Kidney (tissue), 14 donors: ENCODE data around the gene PEX14. TPM values are rescaled to one million over a fixed set of nuclear protein-coding genes. Genes with fewer than 3 reads are reported as not detected.

Source experiments
- DNase-seq, 5 donors: peaks; one replicate each; pipeline ENCODE4 v3.0.0-alpha.2; 2013 to 2020
- FAIRE-seq: peaks from 2 replicates; lab custom pipeline; 2012; peaks lifted over from hg19 to GRCh38; lab: Jason Lieb, UNC
- H3K27ac ChIP-seq, 2 donors: one replicate each; pipeline ENCODE4 v1.7.0; 2013; ENCODE audit warnings: low read depth in 2 of 2, low read length in 2 of 2, inconsistent platforms in 1 of 2
- H3K27me3 ChIP-seq: one replicate; pipeline ENCODE4 v1.7.1; 2013; ENCODE audit warnings: low read length, inconsistent platforms; ENCODE audit not compliant: control insufficient read depth, insufficient read depth
- H3K36me3 ChIP-seq, 3 donors: one replicate each; pipeline versions ENCODE4 v1.7.0 to v1.7.1; 2013; ENCODE audit warnings: low read length in 3 of 3, control low read depth in 1 of 3, inconsistent platforms in 1 of 3; ENCODE audit not compliant: insufficient read depth in 3 of 3, control insufficient read depth in 2 of 3
- H3K4me1 ChIP-seq, 3 donors: one replicate each; pipeline versions ENCODE4 v1.7.0 to v1.7.1; 2013; ENCODE audit warnings: low read length in 3 of 3, inconsistent platforms in 1 of 3, low read depth in 1 of 3; ENCODE audit not compliant: control insufficient read depth in 2 of 3, insufficient read depth in 2 of 3
- H3K4me3 ChIP-seq, 3 donors: one replicate each; pipeline versions ENCODE4 v1.7.0 to v1.8.1; 2013; ENCODE audit warnings: low read length in 3 of 3, control low read depth in 1 of 3, inconsistent platforms in 1 of 3
- H3K9ac ChIP-seq, 3 donors: one replicate each; pipeline versions ENCODE4 v1.7.0 to v1.7.1; 2013; ENCODE audit warnings: low read length in 3 of 3, control low read depth in 1 of 3, inconsistent platforms in 1 of 3
- H3K9me3 ChIP-seq, 3 donors: one replicate each; pipeline versions ENCODE4 v1.7.0 to v1.7.1; 2013; ENCODE audit warnings: low read length in 3 of 3, control low read depth in 1 of 3, inconsistent platforms in 1 of 3; ENCODE audit not compliant: control insufficient read depth in 2 of 3, insufficient read depth in 1 of 3
- intact Hi-C: fragments of 100-400 bp; cut with DNase I; formaldehyde crosslinking; loops from one replicate; pipeline ENCODE4 v1.11.1; 2022
- polyA plus RNA-seq: library from polyadenylated mRNA; stranded (reverse); fragments of 350-450 nt; fragmentation: Illumina TruSeq; extraction: RNeasy Lipid Tissue Mini Kit (QIAGEN cat#74804); gene quantifications from one replicate; pipeline ENCODE4 v1.2.3, GENCODE V29; 2014; ENCODE audit warnings: low read depth, low replicate concordance; ENCODE audit not compliant: insufficient read depth
- total RNA-seq: library from RNA; stranded (reverse); fragmentation: NEBNext Ultra II Directional; extraction: Animal tissue kit (Norgen Biotek cat#: 25700); gene quantifications from one replicate; pipeline ENCODE4 v1.2.1, GENCODE V29; 2021
- TF ChIP-seq, protein P1 (sequence below): IDR thresholded peaks from 3 replicates; pipeline ENCODE4 v1.5.1; 2012; ENCODE audit warnings: mild to moderate bottlenecking, moderate library complexity, borderline replicate concordance; ENCODE audit not compliant: insufficient read depth; ENCODE audit errors: extremely low read depth
- donor health status: control.
- donor health status: control.
- donor health status: control.
- donor health status: control.
- donor health status: control.
- donor health status: DM: yes; HTN: yes; CAD: no.
- donor health status: Normal renal cell carcinoma (clear cell type).

PEX14 gene
- total and polyA plus RNA-seq, 2 donors from 2014 or later: 22.8 to 25.8 TPM

DNA sequence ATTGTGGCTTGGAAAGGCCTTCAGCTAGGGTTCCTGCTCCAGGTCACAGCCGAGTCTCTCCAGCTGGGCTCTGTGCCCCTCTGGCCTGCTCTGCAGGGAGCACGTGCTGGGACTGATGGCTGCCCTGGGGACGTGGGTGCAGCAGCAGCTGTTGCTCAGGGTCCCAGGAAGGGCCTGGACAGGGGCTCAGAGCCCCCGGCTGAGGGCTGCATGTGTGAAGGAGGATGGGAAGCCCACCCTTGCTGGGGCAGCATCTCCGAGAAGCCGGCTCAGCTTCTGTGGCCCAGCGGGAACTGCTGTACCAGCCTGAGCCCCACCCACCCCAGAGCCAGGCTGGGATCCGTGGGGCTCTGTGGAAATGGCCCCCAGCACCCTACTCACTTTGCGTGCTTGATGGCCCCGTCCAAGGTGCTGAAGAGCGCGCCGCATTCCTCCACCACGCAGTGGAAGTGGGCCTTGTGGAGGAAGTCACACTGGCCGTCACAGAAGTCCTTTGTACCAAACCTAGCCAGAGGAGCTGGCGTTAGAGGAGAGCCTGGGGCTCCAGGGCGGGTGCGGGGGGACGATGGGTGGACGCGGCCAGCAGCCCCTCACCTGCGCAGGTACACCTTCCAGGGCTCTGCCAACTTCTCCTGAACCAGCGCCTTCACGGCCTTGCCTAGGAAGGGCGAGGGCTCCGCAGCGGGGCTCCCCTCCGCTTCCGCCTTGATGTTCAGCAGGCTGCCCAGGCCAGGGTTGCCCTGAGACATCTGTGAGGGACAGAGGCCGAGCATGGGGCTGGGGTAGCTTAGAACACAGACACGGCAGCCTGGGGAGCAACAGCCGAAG, 174.2 kb downstream of the PEX14 start:
- no peaks in the 10 kb centered on the region for H3K9me3 ChIP-seq
- no peak for DNase-seq
- H3K27me3 ChIP-seq: no peaks in the 10 kb centered on the region
- TF ChIP-seq, protein P1, sequence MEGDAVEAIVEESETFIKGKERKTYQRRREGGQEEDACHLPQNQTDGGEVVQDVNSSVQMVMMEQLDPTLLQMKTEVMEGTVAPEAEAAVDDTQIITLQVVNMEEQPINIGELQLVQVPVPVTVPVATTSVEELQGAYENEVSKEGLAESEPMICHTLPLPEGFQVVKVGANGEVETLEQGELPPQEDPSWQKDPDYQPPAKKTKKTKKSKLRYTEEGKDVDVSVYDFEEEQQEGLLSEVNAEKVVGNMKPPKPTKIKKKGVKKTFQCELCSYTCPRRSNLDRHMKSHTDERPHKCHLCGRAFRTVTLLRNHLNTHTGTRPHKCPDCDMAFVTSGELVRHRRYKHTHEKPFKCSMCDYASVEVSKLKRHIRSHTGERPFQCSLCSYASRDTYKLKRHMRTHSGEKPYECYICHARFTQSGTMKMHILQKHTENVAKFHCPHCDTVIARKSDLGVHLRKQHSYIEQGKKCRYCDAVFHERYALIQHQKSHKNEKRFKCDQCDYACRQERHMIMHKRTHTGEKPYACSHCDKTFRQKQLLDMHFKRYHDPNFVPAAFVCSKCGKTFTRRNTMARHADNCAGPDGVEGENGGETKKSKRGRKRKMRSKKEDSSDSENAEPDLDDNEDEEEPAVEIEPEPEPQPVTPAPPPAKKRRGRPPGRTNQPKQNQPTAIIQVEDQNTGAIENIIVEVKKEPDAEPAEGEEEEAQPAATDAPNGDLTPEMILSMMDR: no peak
- no peak overlapping the region for H3K9ac ChIP-seq
- intact Hi-C loops: no loop called here
- H3K4me3 ChIP-seq: no peak overlapping the region
- no peaks in the 10 kb centered on the region for H3K4me1 ChIP-seq
- no peak for FAIRE-seq
- peaks cover 0 to 14% (median 2%) of the 10 kb centered on the region in 3 donors for H3K36me3 ChIP-seq
- no peak overlapping the region for H3K27ac ChIP-seq

DNA sequence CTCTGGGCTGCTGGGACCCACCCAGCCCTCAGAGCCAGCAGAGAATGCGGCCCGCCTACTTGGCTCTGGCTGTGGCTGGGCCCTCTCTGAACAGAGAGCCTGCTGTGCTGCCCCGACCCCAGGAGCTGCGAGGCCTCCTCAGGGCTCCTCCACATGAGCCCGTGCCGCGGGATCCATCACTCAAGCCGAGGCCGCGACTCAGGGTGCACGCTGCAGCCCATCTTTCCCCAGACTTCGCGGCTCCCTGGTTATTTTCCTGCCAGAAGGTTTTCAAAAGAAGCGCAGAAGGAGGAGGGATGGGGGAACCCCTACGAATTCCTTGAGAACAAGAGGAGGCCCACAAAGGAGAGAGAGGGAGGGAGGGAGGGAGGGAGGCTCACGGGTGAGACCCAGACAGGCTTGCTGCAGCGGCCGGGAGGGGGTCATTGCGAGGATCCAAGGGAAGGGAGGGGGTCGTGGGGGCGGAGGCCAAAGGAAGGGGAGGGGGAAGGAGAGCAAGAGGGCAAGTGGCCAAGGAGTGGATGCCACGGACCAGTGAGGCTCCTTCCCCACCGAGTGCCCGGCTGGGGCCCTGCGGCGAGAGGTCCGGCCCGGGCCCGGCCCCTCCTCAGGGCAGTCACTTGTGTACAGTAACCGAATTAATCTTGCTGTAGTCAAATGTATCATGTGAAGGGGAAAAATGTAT, 174.9 kb downstream of the PEX14 start:
- Histone ChIP-seq H3K9me3 (no peaks in the 10 kb centered on the region), H3K4me3 (no peak overlapping the region), H3K9ac (no peak overlapping the region), H3K27ac (no peak overlapping the region), H3K4me1 (no peaks in the 10 kb centered on the region), H3K36me3 (peaks cover 0 to 10% (median 4%) of the 10 kb centered on the region in 3 donors), H3K27me3 (no peaks in the 10 kb centered on the region)
- intact Hi-C loops: no loop called here
- TF ChIP-seq, protein P1: no peak
- DNase-seq: no peak
- FAIRE-seq: no peak

DNA sequence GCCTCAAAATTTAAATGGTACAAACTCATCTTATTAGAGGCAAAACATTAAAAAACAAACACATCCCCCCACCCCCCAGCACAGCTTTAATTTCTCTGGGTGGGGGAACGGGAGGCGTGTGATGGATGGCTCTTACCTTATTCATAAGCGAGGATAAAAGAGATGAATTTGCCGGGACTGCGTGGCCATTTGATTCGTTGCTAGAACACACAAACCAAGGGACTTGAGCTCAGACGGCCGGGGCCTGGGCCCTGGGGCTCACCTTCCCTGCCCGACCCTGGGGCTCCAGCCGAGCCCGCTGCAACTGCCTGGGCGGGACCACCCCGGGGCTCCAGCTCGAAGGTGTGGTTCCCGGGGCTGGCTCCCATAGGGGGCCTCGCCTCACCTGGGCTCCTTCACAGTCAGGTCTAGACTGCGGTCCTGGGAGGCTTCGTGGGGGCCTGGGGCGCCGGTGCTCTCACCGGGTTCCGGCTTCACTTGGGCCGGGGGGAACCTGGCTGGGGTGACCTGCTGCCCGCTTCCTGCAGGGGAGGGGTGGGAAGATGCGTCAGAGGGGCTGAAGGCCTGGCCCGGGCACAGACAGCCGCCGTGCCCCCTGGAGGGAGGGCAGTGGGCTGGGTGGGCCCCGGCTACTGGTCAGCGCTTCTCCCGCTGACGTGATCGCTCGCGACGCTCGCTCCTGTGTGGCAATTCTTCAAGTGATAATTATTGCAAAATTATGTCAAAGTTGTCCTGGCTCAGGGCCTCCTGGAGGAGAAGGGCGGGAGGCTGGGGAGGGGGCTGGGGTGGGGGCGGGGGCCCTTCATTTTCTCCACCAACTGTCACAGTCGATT, 176.0 kb downstream of the PEX14 start:
- Histone ChIP-seq H3K9ac (no peak overlapping the region), H3K4me1 (no peaks in the 10 kb centered on the region), H3K4me3 (no peak overlapping the region), H3K9me3 (no peaks in the 10 kb centered on the region), H3K36me3 (peaks cover 0 to 10% (median 4%) of the 10 kb centered on the region in 3 donors), H3K27ac (no peak overlapping the region), H3K27me3 (no peaks in the 10 kb centered on the region)
- intact Hi-C loops: no loop called here
- TF ChIP-seq, protein P1: no peak
- DNase-seq: no peak
- no peak for FAIRE-seq
